GM21447 (cell line): ENCODE measurements around the gene GLYATL1.
"Not testable (repeated sequence)": the region's sequence is repeated elsewhere in the genome, so short reads cannot be mapped to it uniquely, and the experiment has no call there.

Experiments used
- ATAC-seq: cut with Tn5 transposase; IDR thresholded peaks from one replicate; pipeline ENCODE4 v1.9.1; 2021; ENCODE audit not compliant: unreplicated experiment

The GLYATL1 gene

DNA sequence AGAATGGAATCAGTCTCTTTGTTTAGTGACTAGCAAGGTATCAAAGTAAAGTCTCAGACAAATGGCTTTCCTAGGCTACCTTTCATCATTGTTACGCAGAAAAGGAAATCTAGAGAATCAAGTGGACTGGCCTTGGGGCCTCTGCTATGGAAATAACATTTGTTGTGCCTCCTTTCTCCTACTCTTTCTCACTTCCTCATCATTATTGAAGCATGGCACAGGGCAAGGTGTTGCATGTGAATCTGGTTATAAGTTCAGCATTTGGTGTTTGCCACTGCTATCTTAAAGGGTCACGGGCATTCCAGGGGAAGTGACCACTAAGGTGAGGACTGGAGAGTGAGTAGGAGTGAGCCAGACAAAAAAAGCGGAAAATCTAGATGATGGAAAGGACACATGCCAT lies 54.9 kb downstream of the GLYATL1 start:
- no peak for ATAC-seq

DNA sequence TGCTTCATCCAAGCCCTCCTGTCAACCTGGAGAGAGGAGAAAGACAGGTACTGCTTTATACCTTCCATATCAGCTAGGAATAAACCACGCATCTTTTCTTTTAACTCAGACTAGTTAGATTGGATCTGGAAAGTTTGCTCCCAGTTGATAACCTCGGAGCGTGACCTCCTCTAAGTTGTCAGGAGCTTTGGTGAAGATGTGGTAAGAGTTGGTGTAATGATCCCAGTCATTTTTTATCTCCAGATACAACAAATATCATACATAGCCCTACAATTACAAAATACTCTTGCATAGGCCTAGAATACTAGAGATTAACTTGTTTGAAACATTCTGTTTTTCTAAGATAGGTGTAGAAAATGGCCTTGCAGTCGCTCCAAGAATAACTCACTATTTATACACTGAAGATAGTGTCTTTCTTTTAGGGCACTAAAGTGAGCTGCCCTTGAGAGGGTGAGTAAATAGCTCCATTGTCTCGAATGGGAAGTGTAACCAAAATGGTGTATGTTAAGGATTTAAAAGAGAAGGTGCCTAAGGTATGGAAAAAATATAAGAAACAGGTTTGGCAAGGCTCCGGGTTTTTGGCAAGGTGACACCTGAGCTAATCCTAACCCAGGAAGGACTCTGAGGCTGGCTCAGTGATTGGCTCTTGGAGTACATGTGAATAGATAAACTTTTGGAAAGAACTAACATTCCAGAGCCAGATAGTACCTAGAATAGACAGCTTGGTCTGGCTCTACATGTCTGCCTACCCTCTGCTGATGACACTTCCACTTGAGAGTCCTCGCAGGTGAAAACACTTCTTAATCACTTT lies 59.4 kb downstream of the GLYATL1 start:
- ATAC-seq, result no peak

DNA sequence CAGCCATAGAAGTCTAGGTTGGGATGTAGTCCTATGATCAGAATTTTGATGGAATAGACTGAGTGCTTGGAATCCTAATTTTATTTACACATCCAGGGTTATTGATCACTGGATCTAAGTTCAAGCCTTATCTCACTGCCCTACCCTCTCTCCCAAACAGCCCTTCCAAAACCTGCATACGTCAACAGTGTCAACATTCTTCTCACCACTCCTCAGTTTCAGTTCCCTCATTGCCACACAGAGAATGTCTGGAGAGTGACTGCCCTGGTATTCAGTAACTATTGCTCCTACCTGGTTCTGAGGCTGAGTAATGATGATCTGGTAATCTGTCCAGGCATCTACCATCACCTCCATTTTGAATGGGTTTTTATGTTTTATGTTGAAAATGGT lies 60.0 kb downstream of the GLYATL1 start:
- peak; percentile 87 for ATAC-seq

DNA sequence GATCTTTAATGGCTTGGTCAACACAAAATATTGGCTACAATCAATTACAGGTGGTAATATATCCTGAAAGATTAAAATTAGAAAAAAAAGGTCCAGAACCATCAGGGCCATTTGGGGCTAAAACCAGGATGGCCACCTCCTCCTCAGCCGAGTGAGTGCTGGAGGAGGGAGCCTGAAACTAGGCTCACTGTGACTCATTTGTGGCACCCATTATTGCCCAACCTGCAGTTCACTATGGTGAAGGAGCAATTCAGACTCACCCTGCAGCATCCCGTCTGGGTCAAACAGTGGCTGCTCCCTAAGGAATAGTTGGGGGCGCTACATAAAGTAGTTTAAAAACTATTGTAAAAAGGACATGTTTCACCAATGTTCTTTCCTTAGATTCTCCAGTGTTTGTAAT lies 60.7 kb downstream of the GLYATL1 start:
- no peak for ATAC-seq

DNA sequence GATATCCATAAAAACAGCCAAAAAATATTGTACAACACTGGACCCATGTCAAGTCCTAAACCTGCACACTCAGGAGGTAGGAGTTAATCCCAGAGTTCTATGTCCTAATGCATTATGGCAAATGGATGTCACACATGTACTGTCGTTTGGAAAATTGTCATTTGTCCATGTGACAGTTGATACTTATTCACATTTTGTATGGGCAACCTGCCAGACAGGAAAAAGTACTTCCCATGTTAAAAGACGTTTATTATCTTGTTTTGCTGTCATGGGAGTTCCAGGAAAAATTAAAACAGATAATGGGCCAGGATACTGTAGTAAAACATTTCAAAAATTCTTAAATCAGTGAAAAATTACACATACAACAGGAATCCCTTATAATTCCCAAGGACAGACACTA lies 62.7 kb downstream of the GLYATL1 start:
- not testable (repeated sequence) for ATAC-seq
